Activated T-helper 1 cell treated with Interleukin-2 at 50 U/mL for 16 hours (primary cell): ENCODE results near the gene PPP2R2B.
"Not testable (repeated sequence)": the region's sequence is repeated elsewhere in the genome, so short reads cannot be mapped to it uniquely, and the experiment has no call there.

Experiments used
- DNase-seq: peaks from one replicate; pipeline ENCODE4 v3.0.0-alpha.2; 2020; ENCODE audit warnings: low read depth

The PPP2R2B gene

DNA sequence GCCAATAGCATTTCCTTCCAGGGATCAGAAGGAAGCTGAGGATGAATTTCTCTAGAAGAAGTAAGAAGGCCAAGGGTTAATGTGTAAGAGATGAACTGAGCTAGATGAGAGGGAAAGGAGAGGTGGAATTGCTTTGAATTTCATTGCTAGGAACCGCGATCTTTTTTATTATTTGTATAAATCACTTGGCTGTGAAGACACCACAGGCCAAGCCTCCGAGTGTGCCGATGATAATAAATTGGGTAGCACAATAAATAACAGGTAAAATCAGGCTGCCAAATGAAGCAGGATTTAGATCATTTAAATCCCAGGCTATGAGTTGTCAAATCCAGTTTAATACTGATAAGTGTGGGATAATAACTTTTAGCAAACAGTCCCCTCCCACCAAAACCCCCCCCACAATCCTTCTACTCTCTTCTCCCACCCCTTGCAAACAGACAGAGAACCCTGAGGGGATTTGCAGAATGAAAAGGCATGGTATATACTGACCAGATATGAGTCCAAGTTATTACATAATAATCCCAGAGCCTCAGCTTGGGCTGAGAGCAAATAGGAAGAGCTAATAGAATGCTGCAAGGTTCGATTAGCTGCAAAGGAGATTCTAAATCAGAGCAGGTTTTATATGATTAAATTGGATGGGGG is 143.5 kb downstream of the PPP2R2B start:
- no peak for DNase-seq

DNA sequence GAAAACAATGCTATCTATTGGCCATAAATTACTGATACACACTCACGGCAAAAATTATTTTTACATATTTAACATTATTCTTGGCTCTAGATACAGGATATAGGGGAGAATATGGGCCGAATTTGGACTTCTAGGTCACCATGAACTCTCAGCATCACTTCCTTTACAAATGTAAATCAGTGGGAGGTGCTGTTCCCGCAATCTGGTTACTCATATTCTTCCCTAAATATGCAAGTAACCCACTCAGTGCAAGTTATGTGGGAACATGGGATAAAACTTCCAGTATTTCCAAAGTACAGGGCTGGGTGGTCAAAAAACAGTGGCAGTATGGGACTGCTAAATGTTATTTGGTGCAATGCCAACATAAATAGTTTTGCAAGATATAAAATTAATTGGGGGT is 145.6 kb downstream of the PPP2R2B start:
- no peak for DNase-seq

DNA sequence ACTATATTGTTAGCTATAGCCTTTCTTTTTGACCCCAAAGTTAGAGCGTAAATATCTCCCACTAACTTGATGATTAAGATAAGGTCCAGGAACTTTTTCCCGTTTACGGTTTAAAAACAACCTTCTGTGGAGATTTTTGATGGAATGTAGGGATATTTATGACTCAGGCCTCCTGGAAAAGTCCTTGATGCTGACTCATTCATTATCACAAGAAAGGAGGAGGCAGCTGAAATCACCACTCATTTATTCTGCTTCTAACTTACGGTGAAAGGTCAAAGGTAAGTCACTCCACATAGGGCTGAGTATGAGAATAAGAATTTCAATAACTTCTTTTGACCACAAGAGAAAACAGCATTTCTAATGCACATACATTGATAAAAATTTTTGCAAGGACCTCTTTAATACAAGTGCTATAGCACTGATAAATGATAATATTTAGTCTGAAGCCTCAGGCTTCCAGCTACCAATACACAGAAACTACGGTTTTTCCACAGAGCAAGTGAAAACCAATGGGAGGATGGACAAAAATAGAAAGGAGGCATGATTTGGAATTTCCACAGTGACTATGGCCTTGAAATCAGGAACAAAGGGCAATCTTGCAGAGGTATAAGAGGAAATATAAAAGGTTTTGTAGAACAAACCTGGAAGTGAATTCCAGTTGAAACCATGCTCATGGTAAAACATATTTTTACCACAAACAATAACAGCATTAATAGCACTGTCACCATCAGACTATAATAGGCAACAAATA is 146.5 kb downstream of the PPP2R2B start:
- DNase-seq = no peak

DNA sequence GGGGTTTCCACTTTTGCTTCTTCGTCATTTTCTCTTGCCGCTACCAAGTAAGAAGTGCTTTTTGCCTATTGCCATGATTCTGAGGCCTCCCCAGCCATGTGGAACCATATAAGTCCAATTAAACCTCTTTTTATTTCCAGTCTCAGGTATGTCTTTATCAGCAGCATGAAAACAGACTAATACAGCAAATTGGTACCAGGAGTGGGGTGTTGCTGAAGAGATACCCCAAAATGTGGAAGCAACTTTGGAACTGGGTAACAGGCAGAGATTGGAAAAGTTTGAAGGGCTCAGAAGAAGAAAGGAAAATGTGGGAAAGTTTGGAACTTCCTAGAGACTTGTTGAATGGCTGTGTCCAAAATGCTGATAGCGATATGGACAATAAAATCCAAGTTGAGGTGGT is 149.8 kb downstream of the PPP2R2B start:
- not testable (repeated sequence) for DNase-seq

DNA sequence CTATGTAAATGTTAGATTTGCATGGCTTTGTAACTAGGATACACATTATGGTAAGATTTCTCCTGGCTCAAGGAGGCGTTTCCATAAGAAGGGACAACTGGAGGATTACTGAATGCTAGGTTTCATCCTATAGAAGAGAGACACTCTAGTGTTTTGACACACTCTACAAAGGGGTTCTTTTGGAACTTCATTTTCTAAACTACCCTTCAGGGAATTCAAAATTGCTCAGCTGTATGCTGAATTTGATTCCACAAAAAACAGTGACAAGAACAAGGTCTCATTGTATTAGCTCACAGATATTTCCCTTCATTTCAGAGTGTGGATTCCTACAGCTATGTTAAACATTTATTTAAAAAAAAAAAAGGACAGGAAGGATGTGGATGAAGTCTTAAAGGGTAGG is 151.7 kb downstream of the PPP2R2B start:
- no peak for DNase-seq

DNA sequence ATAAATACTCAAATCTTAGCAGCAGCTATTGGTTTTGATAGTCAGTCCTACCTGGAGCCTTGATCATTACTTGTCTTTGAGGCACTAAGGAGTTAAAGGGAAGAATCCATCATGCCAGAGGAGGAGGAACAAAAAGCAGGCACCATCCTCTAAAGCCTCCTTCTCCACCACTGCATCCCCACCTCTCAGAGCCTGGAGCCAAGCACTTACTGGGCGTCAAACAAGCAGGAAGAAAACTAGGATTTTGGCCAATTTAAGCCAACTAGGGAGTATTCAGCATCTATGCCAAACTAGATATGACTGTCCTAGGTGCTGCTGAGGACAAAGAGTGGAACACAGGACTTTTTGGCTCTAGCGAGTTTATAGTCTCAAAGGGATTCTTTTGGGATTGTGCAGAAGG is 152.5 kb downstream of the PPP2R2B start:
- DNase-seq = no peak

DNA sequence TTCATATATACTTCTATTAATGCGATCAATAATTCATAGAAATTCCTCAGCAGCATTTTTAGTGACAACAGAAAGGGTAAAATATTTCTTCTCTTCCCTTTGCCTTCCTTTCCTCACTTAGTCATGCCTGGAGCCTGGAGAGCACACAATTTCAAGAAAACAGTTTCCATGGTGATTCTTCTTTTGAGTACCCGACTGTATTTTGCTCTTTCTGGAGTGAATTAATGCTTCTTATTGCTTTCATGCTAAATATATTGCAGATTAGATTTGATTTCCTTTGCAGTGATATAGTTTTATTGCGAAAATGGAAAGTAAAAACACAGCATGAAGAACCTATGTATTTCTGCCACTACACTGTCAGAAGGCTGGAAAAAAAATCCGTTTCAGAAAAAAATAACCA is 153.5 kb downstream of the PPP2R2B start:
- no peak for DNase-seq

DNA sequence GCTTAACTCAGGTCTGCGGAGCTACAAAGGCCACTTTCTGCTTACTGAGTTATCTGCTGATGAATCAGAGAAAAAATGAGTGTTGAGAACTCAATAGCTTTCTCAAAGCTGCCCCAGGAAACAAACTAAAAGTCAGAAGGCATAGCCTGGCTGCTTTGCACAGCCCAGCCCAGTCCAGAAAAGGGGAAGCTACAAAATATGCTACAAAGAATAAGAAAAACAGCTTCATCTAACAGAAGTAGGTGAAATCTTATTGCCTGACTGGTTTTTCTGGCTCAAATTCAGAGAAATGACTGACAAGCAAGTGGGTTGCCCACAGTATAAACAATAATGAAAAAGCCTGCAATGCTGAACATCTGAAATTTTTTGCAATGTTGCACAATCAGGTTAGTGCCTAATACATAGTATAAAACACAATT is 156.2 kb downstream of the PPP2R2B start:
- no peak for DNase-seq

DNA sequence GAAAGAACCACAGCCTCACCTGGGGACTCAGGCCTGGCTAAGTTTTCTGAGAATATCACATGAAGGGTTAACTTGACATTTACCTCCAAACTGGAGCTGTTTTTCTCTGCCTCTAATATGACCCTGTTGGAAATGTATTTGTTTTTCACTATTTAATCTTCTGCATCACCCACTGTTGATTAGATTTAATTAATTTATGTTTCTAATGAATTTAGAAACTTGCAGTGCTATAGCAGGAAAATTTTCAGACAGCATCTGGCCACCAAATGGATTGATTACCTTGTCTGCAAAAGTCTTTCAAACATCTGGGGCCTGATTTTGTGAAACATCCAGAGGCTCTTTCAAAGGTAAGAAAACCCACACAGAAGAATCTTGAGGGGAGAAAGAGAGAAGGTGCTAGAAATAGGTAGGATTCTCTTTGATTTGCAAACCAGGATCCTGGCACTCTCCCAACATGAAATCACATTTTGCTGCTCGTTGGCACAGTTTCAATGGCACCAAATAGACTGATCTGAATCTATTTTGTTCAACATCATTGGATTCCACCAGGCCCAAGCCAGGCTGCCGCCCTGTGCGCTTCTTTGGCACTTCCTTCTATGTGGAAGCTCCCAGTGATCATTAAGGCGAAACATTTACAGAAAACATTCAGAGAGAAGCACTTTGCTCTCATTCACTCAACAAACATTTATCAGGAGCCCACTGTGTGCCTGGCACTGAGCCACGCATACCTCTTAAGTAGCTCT is 157.3 kb downstream of the PPP2R2B start:
- DNase-seq = no peak

DNA sequence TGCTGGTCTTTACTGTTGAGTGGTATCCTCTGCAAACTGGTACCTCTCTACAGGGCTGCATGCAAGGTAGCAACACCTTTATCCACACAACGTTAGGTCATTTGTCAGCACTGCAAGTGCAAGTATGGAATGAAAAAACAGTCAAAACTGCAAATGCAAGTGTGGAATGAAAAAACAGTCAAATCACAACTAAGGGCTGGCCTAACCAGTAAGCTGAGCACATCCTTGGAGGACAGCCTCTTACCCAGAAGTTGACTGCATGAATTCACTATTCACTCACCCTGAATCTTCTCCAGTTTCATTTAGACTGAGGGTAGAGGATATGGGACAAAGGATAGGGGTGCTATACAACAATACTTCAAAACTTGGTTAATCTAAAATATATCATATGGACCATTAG is 158.4 kb downstream of the PPP2R2B start:
- DNase-seq = no peak

DNA sequence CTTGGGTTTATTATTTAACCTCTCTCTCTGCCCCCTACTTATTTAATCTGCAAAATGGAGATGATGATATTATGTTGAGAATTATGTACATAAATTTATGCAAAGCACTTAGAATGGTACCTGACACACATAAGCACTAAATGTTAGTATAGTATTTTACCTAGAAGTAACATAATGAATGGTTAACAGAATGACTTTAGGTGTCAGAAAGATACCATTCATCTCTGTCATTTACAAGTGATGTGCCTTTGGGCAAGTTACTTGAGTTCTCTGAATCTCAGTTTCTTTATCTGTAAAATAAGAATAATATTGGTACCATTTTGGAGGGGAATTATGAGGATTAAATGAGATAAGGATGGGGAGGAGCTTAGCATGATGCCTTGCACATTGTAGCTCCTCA is 159.4 kb downstream of the PPP2R2B start:
- no peak for DNase-seq

DNA sequence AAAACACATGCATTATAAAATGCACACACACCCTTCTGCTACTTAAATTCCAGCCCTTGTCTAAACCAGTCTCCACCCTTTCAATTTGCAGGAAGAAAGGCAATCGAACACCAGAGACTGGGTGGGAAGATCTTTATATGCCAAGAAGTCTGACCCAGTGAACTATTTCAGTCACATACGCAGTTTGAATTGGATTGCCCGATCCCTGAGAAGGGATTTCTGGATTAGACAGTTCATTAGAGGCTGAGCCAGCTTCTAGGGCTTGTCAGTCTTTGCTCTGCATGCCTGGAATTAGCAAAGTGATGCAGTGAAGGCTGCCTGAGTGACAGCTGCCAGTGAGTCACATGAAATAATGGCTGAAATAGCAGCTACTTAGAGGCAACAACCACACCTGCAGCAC is 159.9 kb downstream of the PPP2R2B start:
- no peak for DNase-seq

DNA sequence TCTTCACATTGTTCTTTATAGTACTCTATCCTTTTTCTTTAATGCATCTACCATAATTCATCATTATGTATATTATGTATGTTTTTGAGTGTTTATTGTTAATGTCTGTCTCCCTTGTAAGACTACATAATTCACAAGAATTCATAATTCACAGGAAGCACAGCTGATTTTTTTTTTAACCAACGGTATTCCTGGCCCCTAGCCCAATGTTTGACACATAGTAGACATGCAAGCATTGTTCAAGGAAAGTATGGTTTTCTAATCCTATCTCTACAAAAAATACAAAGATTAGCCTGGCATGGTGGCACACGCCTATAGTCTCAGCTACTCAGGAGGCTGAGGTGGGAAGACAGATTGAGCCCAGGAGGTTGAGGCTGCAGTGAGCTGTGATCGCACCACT is 160.6 kb downstream of the PPP2R2B start:
- no peak for DNase-seq

DNA sequence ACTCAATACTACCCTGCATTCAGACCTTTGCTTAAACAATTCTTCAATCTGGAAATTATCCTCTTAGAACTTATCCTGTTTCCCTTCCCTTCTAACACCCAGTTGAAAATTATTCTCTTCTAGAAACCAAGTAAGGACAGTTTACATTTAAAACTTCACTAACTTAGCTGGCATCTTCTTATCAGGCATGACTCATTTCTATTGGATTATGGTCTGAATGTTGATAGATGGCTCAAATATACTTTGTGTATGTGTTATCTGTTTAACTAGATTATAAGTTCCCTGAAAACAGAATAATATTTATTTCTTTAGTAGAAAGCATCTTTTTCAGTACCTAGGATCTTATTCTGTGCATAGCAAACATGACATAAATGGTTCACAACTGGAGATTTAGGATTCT is 161.9 kb downstream of the PPP2R2B start:
- no peak for DNase-seq

DNA sequence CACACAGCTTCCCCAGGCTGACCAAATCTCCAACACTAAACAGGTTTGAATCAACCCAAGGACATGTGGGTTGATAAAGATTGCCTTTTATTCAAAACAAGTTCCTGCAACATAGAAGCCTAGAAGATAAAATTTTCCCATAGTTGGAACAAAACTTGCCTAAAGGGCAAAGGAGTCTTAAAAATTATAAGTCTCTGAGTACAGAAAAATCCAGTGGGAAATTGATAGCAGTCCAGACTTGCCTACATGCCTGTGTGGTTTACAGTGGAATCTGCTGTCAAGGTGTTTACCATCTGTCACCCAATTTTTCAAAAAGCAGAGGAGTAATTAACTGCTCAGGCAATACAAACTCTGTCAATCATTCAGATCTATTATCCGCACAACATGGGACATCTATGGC is 168.2 kb downstream of the PPP2R2B start:
- DNase-seq = no peak

DNA sequence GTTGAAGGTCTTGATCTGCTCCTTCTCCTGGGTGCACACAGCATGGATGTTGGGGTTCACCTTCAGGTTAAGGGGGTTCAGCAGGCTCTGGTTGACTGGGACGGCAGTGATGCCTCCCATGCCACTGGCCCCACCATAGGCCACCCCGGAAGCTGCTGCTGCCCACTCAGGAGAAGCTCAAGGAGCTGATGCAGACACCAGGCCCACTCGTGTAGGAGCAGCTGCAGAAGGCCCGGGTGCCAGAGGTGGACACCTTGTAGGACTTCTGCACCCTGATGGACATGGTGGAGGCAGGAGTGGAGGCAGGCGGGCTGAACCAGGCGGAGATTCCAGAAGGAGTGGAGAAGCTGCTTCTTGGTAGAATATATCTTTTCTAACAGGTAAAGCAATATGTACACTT is 171.2 kb downstream of the PPP2R2B start:
- no peak for DNase-seq

DNA sequence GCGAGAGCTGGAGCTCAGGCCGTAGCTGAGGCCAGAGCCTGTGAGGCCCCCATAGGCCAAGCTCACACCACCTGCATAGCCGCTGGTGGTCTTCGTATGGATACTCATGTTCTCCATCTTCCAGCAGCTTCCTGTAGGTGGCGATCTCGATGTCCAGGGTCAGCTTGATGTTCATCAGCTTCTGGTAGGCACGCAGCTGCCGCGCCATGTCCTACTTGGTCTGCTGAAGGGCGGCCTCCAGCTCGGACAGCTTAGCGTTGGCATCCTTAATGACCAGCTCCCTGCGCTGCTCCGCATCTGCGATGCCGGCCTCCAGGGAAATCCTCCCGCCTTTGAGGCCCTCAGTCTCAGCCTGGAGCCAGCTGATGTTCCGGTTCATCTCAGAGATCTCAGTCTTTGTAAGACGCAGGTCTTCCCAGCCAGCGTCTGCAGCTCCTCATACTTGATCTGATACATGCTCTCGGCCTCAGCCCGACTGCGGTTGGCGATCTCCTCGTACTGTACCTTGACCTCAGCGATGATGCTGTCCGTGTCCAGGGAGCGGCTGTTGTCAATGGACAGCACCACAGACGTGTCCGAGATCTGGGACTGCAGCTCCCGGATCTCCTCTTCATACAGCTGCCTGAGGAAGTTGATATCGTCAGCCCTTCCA is 172.1 kb downstream of the PPP2R2B start:
- DNase-seq = no peak

DNA sequence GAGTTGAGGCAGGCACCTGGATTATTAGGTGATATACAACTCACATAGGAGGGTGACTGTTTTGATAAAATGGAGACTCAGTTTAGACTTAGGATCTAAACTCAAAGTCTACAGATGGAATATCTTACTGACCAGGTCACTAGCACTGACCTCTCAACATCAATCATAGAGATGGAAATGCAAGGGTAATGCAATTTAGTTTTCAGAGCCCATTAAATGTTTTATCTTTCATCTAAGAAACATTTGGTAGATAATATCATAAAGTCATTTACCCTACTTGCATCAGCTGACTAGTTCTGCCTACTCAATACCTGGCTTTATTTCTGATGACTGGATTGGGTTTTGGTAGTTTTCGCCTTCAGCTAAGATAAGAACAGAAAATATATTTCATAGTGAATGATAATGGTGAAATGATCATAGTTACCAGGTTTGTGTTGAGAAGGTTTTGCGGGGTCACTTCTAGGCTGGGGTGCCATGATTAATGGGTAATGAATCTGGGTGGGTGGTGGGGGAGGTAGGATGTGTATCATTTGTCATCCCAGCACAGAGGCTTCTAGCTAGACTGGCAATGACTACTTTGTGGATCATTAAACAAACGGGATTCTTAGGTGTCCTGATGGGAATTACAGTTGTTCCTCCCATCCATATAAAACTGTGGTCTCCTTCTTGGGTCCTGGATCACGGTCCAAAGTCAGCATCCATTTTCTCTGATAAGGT is 173.4 kb downstream of the PPP2R2B start:
- no peak for DNase-seq

DNA sequence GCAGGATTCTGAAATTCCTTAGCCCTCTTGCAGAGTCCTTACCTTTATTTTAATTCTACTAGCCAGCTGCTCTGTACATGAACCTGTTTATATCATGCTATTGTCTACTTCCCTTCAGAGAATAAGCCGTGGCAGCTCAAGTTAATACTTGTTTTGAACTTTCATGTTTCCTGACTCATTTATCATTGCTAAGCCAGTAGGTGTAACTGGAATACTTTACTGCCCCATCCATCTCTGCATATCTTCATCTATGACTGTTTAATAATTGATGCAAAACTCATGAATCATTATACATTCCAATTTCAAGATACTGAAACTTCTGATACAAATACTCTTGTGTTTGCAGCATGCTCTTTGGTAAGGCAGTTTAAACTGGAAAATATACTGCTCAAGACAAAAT is 174.7 kb downstream of the PPP2R2B start:
- no peak for DNase-seq

DNA sequence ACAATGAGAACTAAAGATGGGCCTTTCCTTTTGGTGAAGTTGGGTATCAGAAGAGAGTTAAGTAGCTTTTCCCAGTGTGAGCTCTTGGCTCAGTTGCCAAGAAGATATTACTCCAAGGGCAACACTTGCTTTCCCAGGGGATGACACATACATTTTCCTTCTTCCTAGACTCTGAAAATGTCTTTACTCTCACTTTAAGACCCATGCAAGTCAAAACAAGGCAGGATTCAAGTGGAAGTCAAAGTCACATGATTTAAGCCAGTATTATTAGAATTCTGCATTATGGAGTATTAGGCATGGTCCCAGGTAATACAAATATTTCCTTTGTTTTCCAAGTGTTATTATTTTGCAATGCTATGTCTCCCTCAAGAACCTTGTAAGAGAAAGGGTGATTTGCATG is 175.1 kb downstream of the PPP2R2B start:
- no peak for DNase-seq

DNA sequence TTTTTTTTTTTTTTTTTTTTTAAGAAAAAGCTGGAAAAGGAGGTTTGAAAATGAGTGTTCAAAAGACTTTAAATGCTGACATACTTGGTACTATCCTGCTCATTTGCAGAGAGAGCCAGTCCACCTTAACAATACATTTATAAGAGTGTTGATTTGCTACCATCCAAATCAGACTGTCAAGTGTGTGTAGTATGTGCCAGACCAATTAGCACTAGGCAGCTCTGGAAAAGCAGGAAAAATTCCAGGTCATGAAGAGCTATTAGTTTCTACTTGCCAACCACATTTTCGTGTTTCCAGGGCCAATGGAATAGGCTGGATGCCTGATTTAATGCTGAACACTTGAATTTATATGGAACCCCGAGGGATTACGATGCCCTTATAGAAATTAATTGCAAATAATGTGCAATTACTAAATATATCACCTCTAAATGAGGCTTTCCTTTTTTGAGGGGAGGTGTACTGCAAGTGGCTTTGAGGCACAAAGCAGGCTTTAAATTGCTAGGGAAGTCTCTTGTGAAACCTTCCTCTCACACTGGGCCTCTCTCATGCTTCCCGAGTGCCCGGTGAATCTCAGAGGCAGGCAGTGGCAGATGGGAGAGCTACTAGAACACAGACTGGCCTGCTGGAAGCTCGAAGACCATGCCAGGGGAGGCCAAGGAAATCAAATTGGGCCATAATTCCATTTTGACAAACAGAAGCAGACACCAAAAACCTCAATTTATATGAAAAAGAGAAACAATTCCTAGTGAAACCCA is 178.7 kb downstream of the PPP2R2B start:
- no peak for DNase-seq
